22Rv1 (cell line): Measurements from ENCODE around the gene CREB5.

Experiments used
- H3K27ac ChIP-seq: fragments of 450-650 bp; 2 replicates; pipeline ENCODE4 v1.5.1; 2017
- CTCF ChIP-seq: fragments of 450-650 bp; IDR thresholded peaks from 2 replicates; pipeline ENCODE4 v1.5.1; 2017; ENCODE audit warnings: mild to moderate bottlenecking
- ZFX ChIP-seq: fragments of 450-650 bp; IDR thresholded peaks from 2 replicates; pipeline ENCODE4 v1.6.1; 2017; ENCODE audit warnings: antibody characterized with exemption, borderline replicate concordance

CREB5 gene

GRCh38 chr7:28484606-28484935 lies 72.3 kb downstream of the CREB5 start:
- H3K27ac ChIP-seq = no peak overlapping the region
- TF ChIP-seq ZFX = no peak
- no peak for TF ChIP-seq CTCF

GRCh38 chr7:28487487-28487886 lies 75.2 kb downstream of the CREB5 start:
- TF ChIP-seq ZFX (no peak), CTCF (no peak)
- no peak overlapping the region for H3K27ac ChIP-seq

- H3K27ac ChIP-seq = no peak overlapping the region
- TF ChIP-seq ZFX (no peak), CTCF (no peak)
Measured at GRCh38 chr7:28488061-28488791, 75.9 kb downstream of the CREB5 start.

- TF ChIP-seq CTCF (no peak), ZFX (no peak)
- H3K27ac ChIP-seq = no peak overlapping the region
Measured at GRCh38 chr7:28490831-28491230, 78.5 kb downstream of the CREB5 start.

- TF ChIP-seq CTCF (no peak), ZFX (no peak)
Measured at GRCh38 chr7:28493477-28493876, 81.2 kb downstream of the CREB5 start.

GRCh38 chr7:28497009-28497408 lies 84.7 kb downstream of the CREB5 start:
- no peak for TF ChIP-seq CTCF
- TF ChIP-seq ZFX = no peak
- H3K27ac ChIP-seq = no peak overlapping the region

More at GRCh38 chr7:28493477-28493876, 81.2 kb downstream of the CREB5 start:
- H3K27ac ChIP-seq = no peak overlapping the region

- H3K27ac ChIP-seq = no peak overlapping the region
- TF ChIP-seq CTCF (no peak), ZFX (no peak)
Measured at GRCh38 chr7:28498636-28499035, 86.3 kb downstream of the CREB5 start.
